ENCODE data around the gene SH2D1A.

- no peak for TF ChIP-seq CTCF (IDR thresholded peaks at IDR 0.05; ENCODE audit: insufficient read depth, low read depth, low read length)
- no peak for TF ChIP-seq EZH2 (IDR thresholded peaks at IDR 0.05; ENCODE audit: insufficient read depth, low read length)
Measured at GRCh38 chrX:124414281-124414680, 67.9 kb downstream of the SH2D1A start.

All from astrocyte (in vitro differentiated cells and primary cell).